Trophoblast cell (in vitro differentiated cells and primary cell): ENCODE data around the gene TMEM185B.

Experiments
- DNase-seq, 2 donors: peaks; one replicate each; pipeline ENCODE4 v3.0.0-alpha.2; 2016
- H2AFZ ChIP-seq: 2 replicates; pipeline ENCODE4 v1.6.1; 2013; ENCODE audit warnings: low read length, moderate library complexity, mild to moderate bottlenecking; ENCODE audit not compliant: insufficient read depth, poor library complexity
- H2AK5ac ChIP-seq: 2 replicates; pipeline ENCODE4 v1.6.1; 2013; ENCODE audit warnings: mild to moderate bottlenecking, low read length
- H2BK120ac ChIP-seq: 2 replicates; pipeline ENCODE4 v1.6.1; 2013; ENCODE audit warnings: low read length, mild to moderate bottlenecking, moderate library complexity; ENCODE audit not compliant: insufficient read depth, poor library complexity
- H2BK12ac ChIP-seq: 2 replicates; pipeline ENCODE4 v1.6.1; 2013; ENCODE audit warnings: mild to moderate bottlenecking, low read length, moderate library complexity
- H2BK5ac ChIP-seq: 2 replicates; pipeline ENCODE4 v1.6.1; 2013; ENCODE audit warnings: low read length, low read depth, moderate library complexity, mild to moderate bottlenecking; ENCODE audit not compliant: poor library complexity
- H3K14ac ChIP-seq: 2 replicates; pipeline ENCODE4 v1.6.1; 2013; ENCODE audit warnings: mild to moderate bottlenecking, low read length
- H3K18ac ChIP-seq: 2 replicates; pipeline ENCODE4 v1.6.1; 2013; ENCODE audit warnings: mild to moderate bottlenecking, low read length
- H3K23ac ChIP-seq: 2 replicates; pipeline ENCODE4 v1.6.1; 2013; ENCODE audit warnings: low read length
- H3K27ac ChIP-seq: 2 replicates; pipeline ENCODE4 v1.5.1; 2013; ENCODE audit warnings: low read depth, mild to moderate bottlenecking, inconsistent platforms, low read length, moderate library complexity
- H3K27me3 ChIP-seq: 2 replicates; pipeline ENCODE4 v1.6.1; 2013; ENCODE audit warnings: inconsistent platforms, mild to moderate bottlenecking, low read length, moderate library complexity; ENCODE audit not compliant: insufficient read depth
- H3K36me3 ChIP-seq, 2 experiments: 1 replicate in 1 of 2; 2 replicates in 1 of 2; pipeline ENCODE4 v1.6.1; 2013; ENCODE audit warnings: low read length in 2 of 2, mild to moderate bottlenecking in 2 of 2, moderate library complexity in 1 of 2; ENCODE audit not compliant: insufficient read depth in 2 of 2, control insufficient read depth in 1 of 2
- H3K4ac ChIP-seq: 2 replicates; pipeline ENCODE4 v1.6.1; 2013; ENCODE audit warnings: low read depth, mild to moderate bottlenecking, low read length, moderate library complexity
- H3K4me1 ChIP-seq, 2 experiments: 1 replicate in 1 of 2; 2 replicates in 1 of 2; pipeline ENCODE4 v1.6.1; 2013; ENCODE audit warnings: low read length in 2 of 2, mild to moderate bottlenecking in 2 of 2, moderate library complexity in 1 of 2; ENCODE audit not compliant: insufficient read depth in 2 of 2, control insufficient read depth in 1 of 2
- H3K4me2 ChIP-seq: 2 replicates; pipeline ENCODE4 v1.6.1; 2013; ENCODE audit warnings: inconsistent platforms, mild to moderate bottlenecking, low read length, moderate library complexity
- H3K4me3 ChIP-seq: 2 replicates; pipeline ENCODE4 v1.5.1; 2013; ENCODE audit warnings: mild to moderate bottlenecking, low read depth, low read length, inconsistent platforms
- H3K79me1 ChIP-seq: one replicate; pipeline ENCODE4 v1.6.1; 2013; ENCODE audit warnings: low read length
- H3K79me2 ChIP-seq: 2 replicates; pipeline ENCODE4 v1.6.1; 2013; ENCODE audit warnings: low read length, mild to moderate bottlenecking; ENCODE audit not compliant: control insufficient read depth, insufficient read depth, poor library complexity
- H3K9ac ChIP-seq: 2 replicates; pipeline ENCODE4 v1.6.1; 2013; ENCODE audit warnings: mild to moderate bottlenecking, low read length
- H3K9me3 ChIP-seq: 2 replicates; pipeline ENCODE4 v1.6.1; 2013; ENCODE audit warnings: low read depth, mild to moderate bottlenecking, control low read depth, inconsistent platforms, low read length; ENCODE audit not compliant: insufficient read depth
- H4K12ac ChIP-seq: 2 replicates; pipeline ENCODE4 v1.6.1; 2013; ENCODE audit warnings: low read depth, mild to moderate bottlenecking, low read length, moderate library complexity
- H4K8ac ChIP-seq: 2 replicates; pipeline ENCODE4 v1.6.1; 2013; ENCODE audit warnings: low read depth, mild to moderate bottlenecking, low read length, moderate library complexity
- H4K91ac ChIP-seq: one replicate; pipeline ENCODE4 v1.6.1; 2013; ENCODE audit warnings: low read depth, mild to moderate bottlenecking, low read length, moderate library complexity
- WGBS: extraction: QIAGEN DNeasy Blood & Tissue Kit; methylation state at CpG from one replicate; pipeline ENCODE4 v1.1.7; 2013; ENCODE audit warnings: missing lambda C conversion rate; ENCODE audit not compliant: insufficient read length, insufficient coverage; ENCODE audit errors: extremely low coverage; 5-methylcytosine and 5-hydroxymethylcytosine counted together

Gene TMEM185B

GRCh38 chr2:120208381-120209353 lies 14.5 kb downstream of the TMEM185B start:
- no peak overlapping the region for H2BK12ac ChIP-seq
- no peak overlapping the region for H3K18ac ChIP-seq
- H3K36me3 ChIP-seq: no peaks in the 10 kb centered on the region
- H3K79me1 ChIP-seq: no peaks in the 10 kb centered on the region
- H3K79me2 ChIP-seq: no peaks in the 10 kb centered on the region
- no peak overlapping the region for H4K8ac ChIP-seq
- no peak overlapping the region for H3K4me3 ChIP-seq
- H3K4me1 ChIP-seq: no peaks in the 10 kb centered on the region
- H3K4ac ChIP-seq: no peak overlapping the region
- no CpG with 5 or more reads among the region's 10 CpGs for WGBS
- no peak overlapping the region for H4K12ac ChIP-seq
- no peak overlapping the region for H3K9ac ChIP-seq
- no peak overlapping the region for H3K4me2 ChIP-seq
- no peak overlapping the region for H2BK120ac ChIP-seq
- no peak overlapping the region for H3K14ac ChIP-seq
- H3K27me3 ChIP-seq: no peaks in the 10 kb centered on the region
- no peak for DNase-seq
- no peak overlapping the region for H3K23ac ChIP-seq
- no peak overlapping the region for H2BK5ac ChIP-seq
- H2AFZ ChIP-seq: no peak overlapping the region
- H4K91ac ChIP-seq: no peak overlapping the region
- no peak overlapping the region for H2AK5ac ChIP-seq
- no peak overlapping the region for H3K27ac ChIP-seq
- H3K9me3 ChIP-seq: peaks cover 2% of the 10 kb centered on the region

- DNase-seq: peak in 1 of 2 donors; percentile 54
- Histone ChIP-seq H3K79me2 (no peaks in the 10 kb centered on the region), H3K4me1 (no peaks in the 10 kb centered on the region), H2BK12ac (no peak overlapping the region), H2AK5ac (no peak overlapping the region), H3K4ac (no peak overlapping the region), H3K18ac (no peak overlapping the region), H2BK120ac (no peak overlapping the region), H3K14ac (no peak overlapping the region), H4K12ac (no peak overlapping the region), H3K36me3 (no peaks in the 10 kb centered on the region), H3K4me2 (no peak overlapping the region), H3K4me3 (no peak overlapping the region), H4K8ac (no peak overlapping the region), H2AFZ (no peak overlapping the region), H3K27ac (no peak overlapping the region), H2BK5ac (no peak overlapping the region), H4K91ac (no peak overlapping the region), H3K9me3 (peaks cover 2% of the 10 kb centered on the region), H3K79me1 (no peaks in the 10 kb centered on the region), H3K27me3 (no peaks in the 10 kb centered on the region), H3K9ac (no peak overlapping the region), H3K23ac (no peak overlapping the region)
- WGBS: no CpG with 5 or more reads among the region's 8 CpGs
Measured at GRCh38 chr2:120206022-120206581, 17.1 kb downstream of the TMEM185B start.

- Histone ChIP-seq H2BK5ac (no peak overlapping the region), H3K9me3 (peaks cover 2% of the 10 kb centered on the region), H3K27me3 (no peaks in the 10 kb centered on the region), H3K18ac (no peak overlapping the region), H3K23ac (no peak overlapping the region), H3K36me3 (no peaks in the 10 kb centered on the region), H4K12ac (no peak overlapping the region), H4K8ac (no peak overlapping the region), H3K9ac (no peak overlapping the region), H3K79me1 (no peaks in the 10 kb centered on the region), H4K91ac (no peak overlapping the region), H2AFZ (no peak overlapping the region), H2BK12ac (no peak overlapping the region), H3K4me2 (no peak overlapping the region), H3K27ac (no peak overlapping the region), H3K4me3 (no peak overlapping the region), H3K14ac (no peak overlapping the region), H2AK5ac (no peak overlapping the region), H3K4ac (no peak overlapping the region), H3K79me2 (no peaks in the 10 kb centered on the region), H3K4me1 (no peaks in the 10 kb centered on the region), H2BK120ac (no peak overlapping the region)
- WGBS: no CpG with 5 or more reads among the region's 12 CpGs
- DNase-seq: no peak
Measured at GRCh38 chr2:120204945-120205670, 18.1 kb downstream of the TMEM185B start.

GRCh38 chr2:120204417-120204816 lies 18.8 kb downstream of the TMEM185B start:
- no CpG with 5 or more reads among the region's 3 CpGs for WGBS
- H3K27me3 ChIP-seq: no peaks in the 10 kb centered on the region
- no peak overlapping the region for H4K12ac ChIP-seq
- no peak overlapping the region for H3K9ac ChIP-seq
- H3K4ac ChIP-seq: no peak overlapping the region
- no peaks in the 10 kb centered on the region for H3K4me1 ChIP-seq
- H3K79me1 ChIP-seq: no peaks in the 10 kb centered on the region
- DNase-seq: no peak
- no peak overlapping the region for H2BK5ac ChIP-seq
- no peak overlapping the region for H2AK5ac ChIP-seq
- H2BK120ac ChIP-seq: no peak overlapping the region
- no peak overlapping the region for H4K8ac ChIP-seq
- no peak overlapping the region for H3K27ac ChIP-seq
- no peak overlapping the region for H3K23ac ChIP-seq
- no peak overlapping the region for H3K4me2 ChIP-seq
- H3K9me3 ChIP-seq: peaks cover under 1% of the 10 kb centered on the region
- H2BK12ac ChIP-seq: no peak overlapping the region
- no peaks in the 10 kb centered on the region for H3K79me2 ChIP-seq
- no peak overlapping the region for H4K91ac ChIP-seq
- no peak overlapping the region for H2AFZ ChIP-seq
- H3K4me3 ChIP-seq: no peak overlapping the region
- no peak overlapping the region for H3K18ac ChIP-seq
- no peaks in the 10 kb centered on the region for H3K36me3 ChIP-seq
- no peak overlapping the region for H3K14ac ChIP-seq
